Endometrial microvascular endothelial cells (primary cell): ENCODE results near the gene MAML3. TPM values are rescaled to one million over a fixed set of nuclear protein-coding genes. Genes with fewer than 3 reads are reported as not detected.

Experiments
- in situ Hi-C: cut with HindIII; loops from 2 replicates; pipeline ENCODE4 v1.10.0; 2017; ENCODE audit warnings: low sequenced_read_pairs, low pct_unique_long_range_greater_than_20kb; ENCODE audit errors: inconsistent ontology term
- total RNA-seq: library from RNA; depleted of rRNA; stranded (reverse); fragments of >200 nt; gene quantifications from one replicate; pipeline ENCODE4 v1.2.3, GENCODE V29; 2015; ENCODE audit errors: inconsistent ontology term

Gene MAML3
- total RNA-seq, 1 donor from 2014 or later = 9.7 TPM

- in situ Hi-C loops = no loop called here
Observed at GRCh38 chr4:140136509-140136908, 17.5 kb downstream of the MAML3 start.

GRCh38 chr4:140135529-140136088 is 18.4 kb downstream of the MAML3 start:
- in situ Hi-C loops = no loop called here

GRCh38 chr4:140134746-140135425 is 19.1 kb downstream of the MAML3 start:
- in situ Hi-C loops = no loop called here

- in situ Hi-C loops = no loop called here
Observed at GRCh38 chr4:140133576-140133975, 20.4 kb downstream of the MAML3 start.

GRCh38 chr4:140131675-140132229 is 22.2 kb downstream of the MAML3 start:
- in situ Hi-C loops = no loop called here

GRCh38 chr4:140130677-140131076 is 23.3 kb downstream of the MAML3 start:
- in situ Hi-C loops = no loop called here

GRCh38 chr4:140127422-140127821 is 26.6 kb downstream of the MAML3 start:
- in situ Hi-C loops = no loop called here

- in situ Hi-C loops = no loop called here
Observed at GRCh38 chr4:140126261-140126660, 27.7 kb downstream of the MAML3 start.

- in situ Hi-C loops = no loop called here
Observed at GRCh38 chr4:140125374-140125773, 28.6 kb downstream of the MAML3 start.

GRCh38 chr4:140123666-140124377 is 30.2 kb downstream of the MAML3 start:
- in situ Hi-C loops = no loop called here

- in situ Hi-C loops = no loop called here
Observed at GRCh38 chr4:140122891-140123290, 31.1 kb downstream of the MAML3 start.

- in situ Hi-C loops = no loop called here
Observed at GRCh38 chr4:140121646-140122045, 32.3 kb downstream of the MAML3 start.

- in situ Hi-C loops = no loop called here
Observed at GRCh38 chr4:140118931-140119640, 34.9 kb downstream of the MAML3 start.

- in situ Hi-C loops = no loop called here
Observed at GRCh38 chr4:140117947-140118346, 36.0 kb downstream of the MAML3 start.

GRCh38 chr4:140116442-140117104 is 37.4 kb downstream of the MAML3 start:
- in situ Hi-C loops = no loop called here

GRCh38 chr4:140115140-140115539 is 38.8 kb downstream of the MAML3 start:
- in situ Hi-C loops = no loop called here

- in situ Hi-C loops = no loop called here
Observed at GRCh38 chr4:140113653-140114052, 40.3 kb downstream of the MAML3 start.

- in situ Hi-C loops = no loop called here
Observed at GRCh38 chr4:140112576-140112975, 41.4 kb downstream of the MAML3 start.

GRCh38 chr4:140111256-140111655 is 42.7 kb downstream of the MAML3 start:
- in situ Hi-C loops = no loop called here
